GM18505 (cell line): ENCODE data around the gene HSP90AB1.

Source experiments
- ATAC-seq: cut with Tn5 transposase; IDR thresholded peaks from one replicate; pipeline ENCODE4 v1.9.1; 2021; ENCODE audit not compliant: unreplicated experiment
- POLR2A ChIP-seq: IDR thresholded peaks from 4 replicates; pipeline ENCODE4 v1.6.1; 2011; ENCODE audit warnings: borderline replicate concordance; ENCODE audit not compliant: insufficient read depth, insufficient read length; ENCODE audit errors: extremely low read depth

Gene HSP90AB1

GRCh38 chr6:44217332-44218143 is 29.4 kb upstream of the HSP90AB1 start:
- ATAC-seq: no peak
- no peak for TF ChIP-seq POLR2A

GRCh38 chr6:44219053-44219814 is 27.7 kb upstream of the HSP90AB1 start:
- TF ChIP-seq POLR2A: peak; percentile 77

GRCh38 chr6:44219815-44220784 is 26.8 kb upstream of the HSP90AB1 start:
- no peak for ATAC-seq
- no peak for TF ChIP-seq POLR2A

More at GRCh38 chr6:44219053-44219814, 27.7 kb upstream of the HSP90AB1 start:
- peak; percentile 52 for ATAC-seq

GRCh38 chr6:44220913-44221290 is 26.0 kb upstream of the HSP90AB1 start:
- no peak for ATAC-seq
- TF ChIP-seq POLR2A: no peak

- ATAC-seq: peak; percentile 33
- TF ChIP-seq POLR2A: no peak
These were observed 25.5 kb upstream of the HSP90AB1 start for GRCh38 chr6:44221291-44221960.

GRCh38 chr6:44221961-44222335 is 25.0 kb upstream of the HSP90AB1 start:
- no peak for ATAC-seq
- no peak for TF ChIP-seq POLR2A

GRCh38 chr6:44222486-44223318 is 24.2 kb upstream of the HSP90AB1 start:
- peak; percentile 2 for ATAC-seq
- no peak for TF ChIP-seq POLR2A

- peak; percentile 68 for TF ChIP-seq POLR2A
- peak; percentile 43 for ATAC-seq
These were observed 23.4 kb upstream of the HSP90AB1 start, which contains the start of gene SLC29A1 for GRCh38 chr6:44223319-44224028. Gene SLC29A1, plus strand, starts transcription at chr6:44223595. Its CDS starts 3,719 bp downstream, at chr6:44227314.

- peak; percentile 13 for ATAC-seq
- TF ChIP-seq POLR2A: no peak
These were observed 22.6 kb upstream of the HSP90AB1 start for GRCh38 chr6:44224029-44224964.

GRCh38 chr6:44224965-44225305 is 22.0 kb upstream of the HSP90AB1 start:
- no peak for ATAC-seq
- no peak for TF ChIP-seq POLR2A
